Thoracic aorta (tissue), 2 donors: ENCODE measurements around the gene MCUB. TPM values are rescaled to one million over a fixed set of nuclear protein-coding genes. Genes with fewer than 3 reads are reported as not detected.

Source experiments
- ATAC-seq: fragments of 150-250 bp; one replicate; pipeline ENCODE4 v1.8.0; 2017; ENCODE audit warnings: low read depth; ENCODE audit not compliant: insufficient number of reproducible peaks, low FRiP score
- DNase-seq: peaks from one replicate; pipeline ENCODE4 v3.0.0-alpha.2; 2020; ENCODE audit warnings: low spot score
- H3K27ac ChIP-seq, 2 donors: fragments of 200-600 bp; sonication (generic); 1 replicate in 1 of 2; 2 replicates in 1 of 2; pipeline ENCODE4 v1.5.1; 2016; ENCODE audit warnings: mild to moderate bottlenecking in 2 of 2, moderate library complexity in 2 of 2
- H3K27me3 ChIP-seq: fragments of 200-600 bp; sonication (generic); replicated peaks from 2 replicates; pipeline ENCODE4 v1.6.0; 2016; ENCODE audit warnings: mild to moderate bottlenecking; ENCODE audit not compliant: insufficient read depth
- H3K36me3 ChIP-seq: fragments of 200-600 bp; sonication (generic); one replicate; pipeline ENCODE4 v1.5.1; 2016
- H3K4me1 ChIP-seq, 2 donors: fragments of 200-600 bp; sonication (generic); 1 replicate in 1 of 2; 2 replicates in 1 of 2; pipeline versions ENCODE4 v1.5.1 to v1.6.0; 2016; ENCODE audit warnings: low read depth in 2 of 2, mild to moderate bottlenecking in 1 of 2; ENCODE audit not compliant: control insufficient read depth in 1 of 2
- H3K4me3 ChIP-seq: fragments of 200-600 bp; sonication (generic); 2 replicates; pipeline ENCODE4 v1.5.1; 2016; ENCODE audit warnings: mild to moderate bottlenecking
- H3K9me3 ChIP-seq: fragments of 200-600 bp; sonication (generic); 2 replicates; pipeline ENCODE4 v1.5.1; 2016
- CTCF ChIP-seq: fragments of 200-600 bp; sonication (generic); IDR thresholded peaks from one replicate; pipeline ENCODE4 v1.5.1; 2019; ENCODE audit warnings: antibody characterized with exemption
- total RNA-seq, 2 donors: library from RNA; depleted of rRNA; stranded (reverse); fragments of >200 nt; gene quantifications; one replicate each; pipeline versions ENCODE4 v1.1.0 to v1.2.3, GENCODE V29; 2016

Gene MCUB
- total RNA-seq, 2 donors from 2014 or later, result 44.3 to 45.0 TPM

- no peak for DNase-seq
- no peaks in the 10 kb centered on the region for H3K9me3 ChIP-seq
- ATAC-seq, result no peak
- no peaks in the 10 kb centered on the region for H3K27me3 ChIP-seq
- no peak overlapping the region for H3K4me3 ChIP-seq
- peaks cover 2 to 6% of the 10 kb centered on the region in 2 donors for H3K4me1 ChIP-seq
- no peak for TF ChIP-seq CTCF
- H3K36me3 ChIP-seq, result no peaks in the 10 kb centered on the region
- peak overlapping the region in 1 of 2 donors; percentile 41 for H3K27ac ChIP-seq
These were observed 148.9 kb downstream of the MCUB start for GRCh38 chr4:109708990-109709389.

GRCh38 chr4:109713500-109713899 lies 153.5 kb downstream of the MCUB start:
- H3K4me1 ChIP-seq, result peaks cover 0 to 6% of the 10 kb centered on the region in 2 donors
- H3K4me3 ChIP-seq, result no peak overlapping the region
- H3K36me3 ChIP-seq, result peaks cover 6% of the 10 kb centered on the region
- no peaks in the 10 kb centered on the region for H3K27me3 ChIP-seq
- DNase-seq (no peak), ATAC-seq (no peak)
- no peak overlapping the region for H3K27ac ChIP-seq
- no peak for TF ChIP-seq CTCF
- no peaks in the 10 kb centered on the region for H3K9me3 ChIP-seq

- Histone ChIP-seq H3K9me3 (no peaks in the 10 kb centered on the region), H3K36me3 (peaks cover 6% of the 10 kb centered on the region), H3K4me3 (no peak overlapping the region), H3K4me1 (no peaks in the 10 kb centered on the region), H3K27me3 (no peaks in the 10 kb centered on the region), H3K27ac (no peak overlapping the region)
- no peak for TF ChIP-seq CTCF
- no peak for ATAC-seq
- no peak for DNase-seq
These were observed 158.7 kb downstream of the MCUB start for GRCh38 chr4:109718759-109719158.

- ATAC-seq, result no peak
- DNase-seq, result no peak
- H3K27me3 ChIP-seq, result no peaks in the 10 kb centered on the region
- H3K27ac ChIP-seq, result no peak overlapping the region
- no peak for TF ChIP-seq CTCF
- H3K4me3 ChIP-seq, result no peak overlapping the region
- no peaks in the 10 kb centered on the region for H3K9me3 ChIP-seq
- peaks cover 6% of the 10 kb centered on the region for H3K36me3 ChIP-seq
- H3K4me1 ChIP-seq, result no peaks in the 10 kb centered on the region
These were observed 159.6 kb downstream of the MCUB start for GRCh38 chr4:109719604-109720003.

- no peaks in the 10 kb centered on the region for H3K27me3 ChIP-seq
- peaks cover 6% of the 10 kb centered on the region for H3K36me3 ChIP-seq
- H3K4me3 ChIP-seq, result no peak overlapping the region
- ATAC-seq (no peak), DNase-seq (no peak)
- TF ChIP-seq CTCF, result no peak
- H3K27ac ChIP-seq, result no peak overlapping the region
- H3K9me3 ChIP-seq, result no peaks in the 10 kb centered on the region
- no peaks in the 10 kb centered on the region for H3K4me1 ChIP-seq
These were observed 161.0 kb downstream of the MCUB start for GRCh38 chr4:109721033-109721432.
